ENCODE data around the gene UBE4B.

DNA sequence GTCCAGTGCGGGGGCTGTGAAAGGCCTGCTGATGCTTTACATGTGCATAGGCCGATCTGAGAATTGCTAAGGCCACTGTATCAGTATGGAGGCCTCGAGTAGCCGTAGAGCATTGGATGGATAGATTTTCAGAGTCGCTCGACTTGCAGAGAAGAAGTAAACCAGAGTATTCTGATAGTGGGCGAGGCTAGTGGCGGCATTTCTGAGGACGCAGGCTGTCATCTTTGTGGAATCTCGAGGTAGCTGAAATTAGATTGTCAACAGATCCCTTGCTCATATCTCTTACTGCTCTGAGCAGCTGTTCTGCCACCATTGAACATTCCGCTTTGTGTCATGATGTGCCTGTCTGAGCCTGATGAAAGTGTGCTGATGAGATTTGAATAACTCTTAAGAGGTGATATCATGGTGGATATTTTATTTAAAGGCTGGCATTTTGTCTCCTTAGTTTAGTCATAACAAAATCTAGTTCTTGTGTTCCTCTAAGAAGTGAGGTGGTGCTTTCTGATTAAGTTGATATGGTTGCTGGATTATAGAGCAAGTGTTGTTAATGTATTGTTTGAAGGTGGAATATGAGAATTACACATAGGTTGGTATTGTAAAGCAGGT is 179.2 kb downstream of the UBE4B start:
- TF ChIP-seq, protein P1, sequence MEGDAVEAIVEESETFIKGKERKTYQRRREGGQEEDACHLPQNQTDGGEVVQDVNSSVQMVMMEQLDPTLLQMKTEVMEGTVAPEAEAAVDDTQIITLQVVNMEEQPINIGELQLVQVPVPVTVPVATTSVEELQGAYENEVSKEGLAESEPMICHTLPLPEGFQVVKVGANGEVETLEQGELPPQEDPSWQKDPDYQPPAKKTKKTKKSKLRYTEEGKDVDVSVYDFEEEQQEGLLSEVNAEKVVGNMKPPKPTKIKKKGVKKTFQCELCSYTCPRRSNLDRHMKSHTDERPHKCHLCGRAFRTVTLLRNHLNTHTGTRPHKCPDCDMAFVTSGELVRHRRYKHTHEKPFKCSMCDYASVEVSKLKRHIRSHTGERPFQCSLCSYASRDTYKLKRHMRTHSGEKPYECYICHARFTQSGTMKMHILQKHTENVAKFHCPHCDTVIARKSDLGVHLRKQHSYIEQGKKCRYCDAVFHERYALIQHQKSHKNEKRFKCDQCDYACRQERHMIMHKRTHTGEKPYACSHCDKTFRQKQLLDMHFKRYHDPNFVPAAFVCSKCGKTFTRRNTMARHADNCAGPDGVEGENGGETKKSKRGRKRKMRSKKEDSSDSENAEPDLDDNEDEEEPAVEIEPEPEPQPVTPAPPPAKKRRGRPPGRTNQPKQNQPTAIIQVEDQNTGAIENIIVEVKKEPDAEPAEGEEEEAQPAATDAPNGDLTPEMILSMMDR (IDR thresholded peaks at IDR 0.05), result no peak
- TF ChIP-seq NFYB (CRISPR knock-in tag; conservative IDR thresholded peaks at IDR 0.05; ENCODE audit: low read depth), result no peak
- no peak for TF ChIP-seq CBFB (CRISPR knock-in tag; IDR thresholded peaks at IDR 0.05; ENCODE audit: low read depth)
- no peak for TF ChIP-seq ZNF317 (CRISPR knock-in tag; IDR thresholded peaks at IDR 0.05; ENCODE audit: borderline replicate concordance, low read depth)
- no peak for TF ChIP-seq PRDM15 (CRISPR knock-in tag; IDR thresholded peaks at IDR 0.05)
- no peak for TF ChIP-seq AFF4 (CRISPR knock-in tag; IDR thresholded peaks at IDR 0.05; ENCODE audit: borderline replicate concordance)
- no peak for TF ChIP-seq MAX (CRISPR knock-in tag; IDR thresholded peaks at IDR 0.05)
- no peak for TF ChIP-seq TCF7 (CRISPR knock-in tag; IDR thresholded peaks at IDR 0.05; ENCODE audit: low read depth)
- TF ChIP-seq NR3C1 (CRISPR knock-in tag; conservative IDR thresholded peaks at IDR 0.05; ENCODE audit: low read depth), result no peak
- TF ChIP-seq NR2C2 (CRISPR knock-in tag; IDR thresholded peaks at IDR 0.05), result no peak
- TF ChIP-seq, protein P2, sequence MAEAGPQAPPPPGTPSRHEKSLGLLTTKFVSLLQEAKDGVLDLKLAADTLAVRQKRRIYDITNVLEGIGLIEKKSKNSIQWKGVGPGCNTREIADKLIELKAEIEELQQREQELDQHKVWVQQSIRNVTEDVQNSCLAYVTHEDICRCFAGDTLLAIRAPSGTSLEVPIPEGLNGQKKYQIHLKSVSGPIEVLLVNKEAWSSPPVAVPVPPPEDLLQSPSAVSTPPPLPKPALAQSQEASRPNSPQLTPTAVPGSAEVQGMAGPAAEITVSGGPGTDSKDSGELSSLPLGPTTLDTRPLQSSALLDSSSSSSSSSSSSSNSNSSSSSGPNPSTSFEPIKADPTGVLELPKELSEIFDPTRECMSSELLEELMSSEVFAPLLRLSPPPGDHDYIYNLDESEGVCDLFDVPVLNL (CRISPR knock-in tag; IDR thresholded peaks at IDR 0.05; ENCODE audit: borderline replicate concordance, low read depth), result no peak
- TF ChIP-seq ETV6 (CRISPR knock-in tag; IDR thresholded peaks at IDR 0.05), result no peak

Data from WTC11 (cell line).